ENCODE results near the gene DHX15. TPM values are rescaled to one million over a fixed set of nuclear protein-coding genes. Genes with fewer than 3 reads are reported as not detected.

The DHX15 gene
- total RNA-seq, 1 experiment from 2014 or later: 157 TPM

DNA sequence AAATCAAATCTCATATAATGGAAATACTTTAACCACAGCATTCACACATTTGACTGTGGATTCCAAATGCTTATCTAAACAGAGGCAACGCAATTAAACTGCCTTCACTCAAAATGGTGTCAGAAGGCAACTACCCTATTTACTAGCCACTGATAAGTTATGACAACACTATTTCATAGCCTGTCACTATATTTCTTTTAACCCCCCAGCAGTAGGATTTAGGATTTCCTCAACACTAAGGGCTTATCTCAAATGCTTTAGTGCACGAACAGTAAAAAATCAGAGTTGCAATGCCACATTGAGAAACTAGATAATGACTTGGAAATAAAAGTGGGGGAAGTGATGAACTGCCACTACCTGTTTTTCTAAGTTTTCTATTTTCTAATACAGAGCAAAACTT is 66.7 kb downstream of the DHX15 start:
- H3K79me2 ChIP-seq (ENCODE audit: low read depth): 0 out of 2 replicates have a peak, but pooled peaks cover 10% of the 10 kb centered on the region

GRCh38 chr4:24516926-24517325 is 67.4 kb downstream of the DHX15 start:
- no peaks in the 10 kb centered on the region for H3K27me3 ChIP-seq (ENCODE audit: insufficient read depth, low read depth)
- POLR2A ChIA-PET (ENCODE audit: unreplicated experiment): no interaction called here
- H4K20me1 ChIP-seq (ENCODE audit: insufficient read depth): peaks cover 17% of the 10 kb centered on the region

More for the DNA sequence above, 66.7 kb downstream of the DHX15 start:
- TF ChIP-seq CTCF (conservative IDR thresholded peaks at IDR 0.05) (no peak), EZH2 (IDR thresholded peaks at IDR 0.05; ENCODE audit: low read depth) (no peak)
- Histone ChIP-seq H3F3A (ENCODE audit: insufficient read depth, low read depth) (peaks cover 23% of the 10 kb centered on the region; the same call in 1 of the 2 replicates), H2AFZ (no peak overlapping the region), H3K4me1 (replicated peaks; ENCODE audit: insufficient read depth) (no peaks in the 10 kb centered on the region), H3K36me3 (ENCODE audit: low read depth) (peaks cover 9% of the 10 kb centered on the region), H3K9me3 (ENCODE audit: insufficient read depth, low read depth) (no peaks in the 10 kb centered on the region), H3K4me3 (no peak overlapping the region), H3K27ac (no peak overlapping the region), H3K9me2 (ENCODE audit: insufficient read depth) (no peaks in the 10 kb centered on the region), H3K4me2 (no peak overlapping the region), H3K27me3 (ENCODE audit: insufficient read depth, low read depth) (no peaks in the 10 kb centered on the region), H4K20me1 (ENCODE audit: insufficient read depth) (peaks cover 20% of the 10 kb centered on the region)
- POLR2A ChIA-PET (ENCODE audit: unreplicated experiment): no interaction called here
- intact Hi-C loops (cut with micrococcal nuclease; ENCODE audit: unreplicated experiment): no loop called here
- no peak for DNase-seq
- CTCF ChIA-PET: no interaction called here
- no TSS peak for BruUV-seq (replicated peaks)

GRCh38 chr4:24515698-24516097 is 68.7 kb downstream of the DHX15 start:
- Histone ChIP-seq H3K4me3 (no peak overlapping the region), H3K4me2 (no peak overlapping the region), H3K36me3 (ENCODE audit: low read depth) (peaks cover 9% of the 10 kb centered on the region), H3K9me2 (ENCODE audit: insufficient read depth) (no peaks in the 10 kb centered on the region), H3K27ac (no peak overlapping the region), H3K79me2 (ENCODE audit: low read depth) (0 out of 2 replicates have a peak, but pooled peaks cover 5% of the 10 kb centered on the region), H3F3A (ENCODE audit: insufficient read depth, low read depth) (peaks cover 23% of the 10 kb centered on the region; the same call in 1 of the 2 replicates), H3K27me3 (ENCODE audit: insufficient read depth, low read depth) (no peaks in the 10 kb centered on the region), H2AFZ (no peak overlapping the region), H3K4me1 (replicated peaks; ENCODE audit: insufficient read depth) (no peaks in the 10 kb centered on the region), H3K9me3 (ENCODE audit: insufficient read depth, low read depth) (no peaks in the 10 kb centered on the region), H4K20me1 (ENCODE audit: insufficient read depth) (peaks cover 13% of the 10 kb centered on the region)
- intact Hi-C loops (cut with micrococcal nuclease; ENCODE audit: unreplicated experiment): no loop called here
- ChIA-PET CTCF (interaction anchor here (0.9 kb wide), 1 partner anchor 42 kb away, joined by 3 read pairs; no protein-coding TSS in a partner anchor), POLR2A (ENCODE audit: unreplicated experiment) (no interaction called here)
- no peak for DNase-seq
- no TSS peak for BruUV-seq (replicated peaks)
- TF ChIP-seq CTCF (conservative IDR thresholded peaks at IDR 0.05) (no peak), EZH2 (IDR thresholded peaks at IDR 0.05; ENCODE audit: low read depth) (no peak)

More at GRCh38 chr4:24516926-24517325, 67.4 kb downstream of the DHX15 start:
- Histone ChIP-seq H3K79me2 (ENCODE audit: low read depth) (0 out of 2 replicates have a peak, but pooled peaks cover 7% of the 10 kb centered on the region), H3K9me2 (ENCODE audit: insufficient read depth) (no peaks in the 10 kb centered on the region), H3F3A (ENCODE audit: insufficient read depth, low read depth) (peaks cover 23% of the 10 kb centered on the region; the same call in 1 of the 2 replicates), H3K9me3 (ENCODE audit: insufficient read depth, low read depth) (no peaks in the 10 kb centered on the region), H3K4me1 (replicated peaks; ENCODE audit: insufficient read depth) (no peaks in the 10 kb centered on the region), H3K36me3 (ENCODE audit: low read depth) (peaks cover 9% of the 10 kb centered on the region), H2AFZ (no peak overlapping the region), H3K27ac (no peak overlapping the region), H3K4me2 (no peak overlapping the region), H3K4me3 (no peak overlapping the region)
- intact Hi-C loops (cut with micrococcal nuclease; ENCODE audit: unreplicated experiment): no loop called here
- no TSS peak for BruUV-seq (replicated peaks)
- no peak for DNase-seq
- CTCF ChIA-PET: no interaction called here
- TF ChIP-seq EZH2 (IDR thresholded peaks at IDR 0.05; ENCODE audit: low read depth) (no peak), CTCF (conservative IDR thresholded peaks at IDR 0.05) (no peak)
